Gastroesophageal sphincter (tissue), 3 donors: ENCODE measurements around the gene ARMC8.

Source experiments
- POLR2A ChIP-seq, 2 donors: fragments of 450-650 bp; IDR thresholded peaks; one replicate each; pipeline ENCODE4 v1.6.1; 2017; ENCODE audit warnings: antibody characterized with exemption in 2 of 2, mild to moderate bottlenecking in 2 of 2, moderate library complexity in 1 of 2
- POLR2AphosphoS5 ChIP-seq: sonication (generic); formaldehyde crosslinking; IDR thresholded peaks from one replicate; pipeline ENCODE4 v1.6.1; 2017; ENCODE audit warnings: antibody characterized with exemption
- TF ChIP-seq, protein P1 (sequence below), 4 experiments: fragments of 200-600 bp in 2 of 4; fragments of 450-650 bp in 2 of 4; sonication (generic) in 1 of 4; IDR thresholded peaks; one replicate each; pipeline ENCODE4 v1.5.1; 2017 to 2019; ENCODE audit warnings: antibody characterized with exemption in 4 of 4, mild to moderate bottlenecking in 2 of 4, moderate library complexity in 2 of 4

DNA sequence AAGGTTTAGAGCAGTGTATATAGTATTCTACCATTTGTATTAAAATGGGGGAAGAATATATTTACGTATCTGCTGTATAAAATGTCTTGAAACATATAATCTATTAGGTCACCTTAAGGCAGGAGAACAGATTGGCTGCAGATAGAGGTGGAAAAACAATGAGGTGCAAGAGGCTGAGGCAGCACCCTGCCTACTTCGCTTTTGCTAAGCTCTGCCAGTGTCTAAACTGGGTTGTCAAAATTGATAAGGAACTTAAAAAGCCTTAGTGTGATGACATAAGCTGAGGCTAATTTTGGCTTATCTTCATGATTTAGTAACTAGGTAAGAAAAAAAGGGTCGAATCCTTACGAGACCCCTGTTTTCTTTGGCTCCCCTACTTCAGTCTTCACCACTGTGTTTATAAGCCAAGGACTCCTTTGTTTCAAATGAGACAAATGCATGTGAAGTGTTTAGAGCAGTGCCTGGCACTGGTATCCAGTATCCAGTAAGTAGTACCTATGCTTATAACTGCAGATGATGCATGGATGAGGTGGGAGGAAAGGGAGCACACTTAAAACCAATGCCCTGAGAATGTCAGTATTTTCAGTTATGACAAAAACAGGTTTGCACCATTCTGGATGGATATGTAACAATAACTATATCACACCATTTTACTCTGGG, 45.7 kb downstream of the ARMC8 start:
- TF ChIP-seq, protein P1, sequence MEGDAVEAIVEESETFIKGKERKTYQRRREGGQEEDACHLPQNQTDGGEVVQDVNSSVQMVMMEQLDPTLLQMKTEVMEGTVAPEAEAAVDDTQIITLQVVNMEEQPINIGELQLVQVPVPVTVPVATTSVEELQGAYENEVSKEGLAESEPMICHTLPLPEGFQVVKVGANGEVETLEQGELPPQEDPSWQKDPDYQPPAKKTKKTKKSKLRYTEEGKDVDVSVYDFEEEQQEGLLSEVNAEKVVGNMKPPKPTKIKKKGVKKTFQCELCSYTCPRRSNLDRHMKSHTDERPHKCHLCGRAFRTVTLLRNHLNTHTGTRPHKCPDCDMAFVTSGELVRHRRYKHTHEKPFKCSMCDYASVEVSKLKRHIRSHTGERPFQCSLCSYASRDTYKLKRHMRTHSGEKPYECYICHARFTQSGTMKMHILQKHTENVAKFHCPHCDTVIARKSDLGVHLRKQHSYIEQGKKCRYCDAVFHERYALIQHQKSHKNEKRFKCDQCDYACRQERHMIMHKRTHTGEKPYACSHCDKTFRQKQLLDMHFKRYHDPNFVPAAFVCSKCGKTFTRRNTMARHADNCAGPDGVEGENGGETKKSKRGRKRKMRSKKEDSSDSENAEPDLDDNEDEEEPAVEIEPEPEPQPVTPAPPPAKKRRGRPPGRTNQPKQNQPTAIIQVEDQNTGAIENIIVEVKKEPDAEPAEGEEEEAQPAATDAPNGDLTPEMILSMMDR (IDR thresholded peaks at IDR 0.05) = no peak
- TF ChIP-seq POLR2AphosphoS5 (no peak), POLR2A (IDR thresholded peaks at IDR 0.05) (no peak)
